B cell (primary cell): Measurements from ENCODE around the gene DENND2A. TPM values are rescaled to one million over a fixed set of nuclear protein-coding genes. Genes with fewer than 3 reads are reported as not detected.
"Not testable (repeated sequence)": the region's sequence is repeated elsewhere in the genome, so short reads cannot be mapped to it uniquely, and the experiment has no call there.

Experiments used
- ATAC-seq: fragments of 200-7000 bp; cut with Tn5 transposase; one replicate; pipeline ENCODE4 v1.10.0; 2021; ENCODE audit warnings: low read depth, mild to moderate bottlenecking, moderate number of reproducible peaks, moderate library complexity
- CTCF ChIA-PET: fragments of 350-600 bp; sonication (Branson Sonifier 250); formaldehyde crosslinking; loops from one replicate; lab custom pipeline; 2021; ENCODE audit warnings: antibody characterized with exemption, inconsistent platforms; lab: Charles Lee
- POLR2A ChIA-PET: fragments of 350-600 bp; sonication (Branson Sonifier 250); formaldehyde crosslinking; loops from one replicate; lab custom pipeline; 2021; ENCODE audit warnings: antibody characterized with exemption; lab: Charles Lee
- DNase-seq: peaks from one replicate; pipeline ENCODE4 v3.0.0; 2013
- H2AFZ ChIP-seq: 2 replicates; pipeline ENCODE4 v1.6.1; 2012; ENCODE audit warnings: mild to moderate bottlenecking, low read depth, low read length; ENCODE audit not compliant: insufficient read depth, poor library complexity, severe bottlenecking
- H3K27ac ChIP-seq, 2 donors: 1 replicate in 1 of 2; 2 replicates in 1 of 2; pipeline ENCODE4 v1.5.1; 2012 to 2013; ENCODE audit warnings: low read length in 2 of 2, mild to moderate bottlenecking in 2 of 2, moderate library complexity in 1 of 2
- H3K27me3 ChIP-seq, 4 experiments: fragments of 200-600 bp in 1 of 4; sonication (generic) in 1 of 4; replicated peaks in 1 of 4; 1 replicate in 2 of 4; 2 replicates in 2 of 4; pipeline versions ENCODE4 v1.6.1 to v1.7.0; 2013 to 2016; ENCODE audit warnings: low read length in 3 of 4, mild to moderate bottlenecking in 2 of 4, mixed read lengths in 1 of 4, moderate library complexity in 1 of 4; ENCODE audit not compliant: insufficient read depth in 4 of 4, control insufficient read depth in 3 of 4; ENCODE audit errors: control extremely low read depth in 1 of 4
- H3K36me3 ChIP-seq, 2 experiments: replicated peaks in 1 of 2; 1 replicate in 1 of 2; 2 replicates in 1 of 2; pipeline versions ENCODE4 v1.6.1 to v1.7.1; 2013; ENCODE audit warnings: low read length in 1 of 2; ENCODE audit not compliant: insufficient read depth in 2 of 2, control insufficient read depth in 1 of 2; ENCODE audit errors: control extremely low read depth in 1 of 2, extremely low read depth in 1 of 2
- H3K4me1 ChIP-seq, 2 donors: fragments of 200-600 bp in 1 of 2; sonication (generic) in 1 of 2; 1 replicate in 1 of 2; 2 replicates in 1 of 2; pipeline versions ENCODE4 v1.5.1 to v1.6.1; 2013 to 2017; ENCODE audit warnings: low read length in 2 of 2; ENCODE audit not compliant: control insufficient read depth in 2 of 2, insufficient read depth in 2 of 2
- H3K4me2 ChIP-seq: replicated peaks from 2 replicates; pipeline ENCODE3; 2012; ENCODE audit warnings: mild to moderate bottlenecking, low read depth, low read length; ENCODE audit not compliant: poor library complexity, severe bottlenecking
- H3K4me3 ChIP-seq, 5 experiments: fragments of 200-600 bp in 1 of 5; sonication (generic) in 1 of 5; 1 replicate in 3 of 5; 2 replicates in 2 of 5; pipeline versions ENCODE4 v1.5.1 to v1.7.0; 2011 to 2016; ENCODE audit warnings: low read length in 4 of 5, mild to moderate bottlenecking in 4 of 5, low read depth in 2 of 5, control low read depth in 1 of 5, moderate library complexity in 1 of 5; ENCODE audit not compliant: insufficient read depth in 1 of 5; ENCODE audit errors: control extremely low read depth in 1 of 5, extremely low read depth in 1 of 5
- H3K79me2 ChIP-seq: fragments of 200-600 bp; sonication (generic); one replicate; pipeline ENCODE4 v1.6.0; 2016; ENCODE audit warnings: low read length; ENCODE audit not compliant: control insufficient read depth, insufficient read depth
- H3K9ac ChIP-seq: fragments of 200-600 bp; sonication (generic); 2 replicates; pipeline ENCODE4 v1.6.1; 2017; ENCODE audit warnings: mild to moderate bottlenecking, low read length, moderate library complexity
- H3K9me3 ChIP-seq, 3 donors: one replicate each; pipeline versions ENCODE4 v1.6.1 to v1.7.1; 2013; ENCODE audit warnings: low read length in 2 of 3; ENCODE audit not compliant: control insufficient read depth in 2 of 3, insufficient read depth in 1 of 3; ENCODE audit errors: control extremely low read depth in 1 of 3
- H4K20me1 ChIP-seq: 2 replicates; pipeline ENCODE4 v1.6.0; 2012; ENCODE audit warnings: mild to moderate bottlenecking, low read length; ENCODE audit not compliant: insufficient read depth, control insufficient read depth, poor library complexity, severe bottlenecking
- H3K27ac Mint-ChIP-seq: one replicate; pipeline ENCODE4 v1.8.0; 2021; ENCODE audit warnings: mixed read lengths
- H3K27me3 Mint-ChIP-seq: one replicate; pipeline ENCODE4 v1.8.0; 2021; ENCODE audit warnings: mixed read lengths
- H3K4me1 Mint-ChIP-seq: one replicate; pipeline ENCODE4 v1.8.0; 2021; ENCODE audit warnings: mixed read lengths
- H3K4me3 Mint-ChIP-seq: one replicate; pipeline ENCODE4 v1.8.0; 2021; ENCODE audit warnings: mixed read lengths
- H3K9me3 Mint-ChIP-seq: one replicate; pipeline ENCODE4 v1.8.0; 2022; ENCODE audit warnings: mixed read lengths; ENCODE audit not compliant: insufficient read depth
- EZH2 ChIP-seq: IDR thresholded peaks from 2 replicates; pipeline ENCODE4 v1.6.1; 2012; ENCODE audit warnings: borderline replicate concordance, low read depth, mild to moderate bottlenecking, moderate library complexity, low read length; ENCODE audit not compliant: insufficient read depth, poor library complexity, severe bottlenecking
- WGBS: methylation state at CpG from one replicate; pipeline ENCODE4 v1.1.5; 2013; ENCODE audit warnings: missing lambda C conversion rate; ENCODE audit not compliant: insufficient coverage; 5-methylcytosine and 5-hydroxymethylcytosine counted together
- intact Hi-C: fragments of 100-400 bp; cut with micrococcal nuclease; formaldehyde crosslinking; loops from one replicate; pipeline ENCODE4 v1.10.0; 2022
- polyA plus RNA-seq: library from polyadenylated mRNA; depleted of rRNA; stranded (reverse); fragments of >200 nt; gene quantifications from 2 replicates; pipeline ENCODE4 v1.2.3, GENCODE V29; 2012
- total RNA-seq, 2 donors: library from RNA; stranded (reverse); fragments of 120-200 nt in 1 of 2; gene quantifications; 1 replicate in 1 of 2; 2 replicates in 1 of 2; pipeline versions ENCODE4 v1.2.3 to v1.2.4, GENCODE V29; 2013 to 2022

DENND2A gene
- total and polyA plus RNA-seq, 2 donors (not counting 1 experiment from before 2014, with no cell fraction given), result 0.31 TPM; not detected in 1

GRCh38 chr7:140667476-140667875 lies 26.9 kb upstream of the DENND2A start:
- peaks cover 6% of the 10 kb centered on the region for H3K4me1 Mint-ChIP-seq
- Histone ChIP-seq H2AFZ (no peak overlapping the region), H3K27ac (no peak overlapping the region), H3K9me3 (no peaks in the 10 kb centered on the region), H3K79me2 (no peaks in the 10 kb centered on the region), H3K4me1 (peaks cover 4% of the 10 kb centered on the region in 2 donors), H3K4me3 (no peak overlapping the region), H3K4me2 (no peak overlapping the region), H3K36me3 (no peaks in the 10 kb centered on the region), H3K27me3 (no peaks in the 10 kb centered on the region), H3K9ac (no peak overlapping the region), H4K20me1 (no peaks in the 10 kb centered on the region)
- TF ChIP-seq EZH2, result no peak
- ChIA-PET CTCF (no interaction called here), POLR2A (no interaction called here)
- no peak overlapping the region for H3K4me3 Mint-ChIP-seq
- H3K9me3 Mint-ChIP-seq, result no peaks in the 10 kb centered on the region
- DNase-seq, result no peak
- H3K27me3 Mint-ChIP-seq, result no peaks in the 10 kb centered on the region
- 50% methylated on average over 1 of the region's 1 CpG for WGBS
- no peak overlapping the region for H3K27ac Mint-ChIP-seq
- ATAC-seq, result no peak
- intact Hi-C loops, result no loop called here

DNA sequence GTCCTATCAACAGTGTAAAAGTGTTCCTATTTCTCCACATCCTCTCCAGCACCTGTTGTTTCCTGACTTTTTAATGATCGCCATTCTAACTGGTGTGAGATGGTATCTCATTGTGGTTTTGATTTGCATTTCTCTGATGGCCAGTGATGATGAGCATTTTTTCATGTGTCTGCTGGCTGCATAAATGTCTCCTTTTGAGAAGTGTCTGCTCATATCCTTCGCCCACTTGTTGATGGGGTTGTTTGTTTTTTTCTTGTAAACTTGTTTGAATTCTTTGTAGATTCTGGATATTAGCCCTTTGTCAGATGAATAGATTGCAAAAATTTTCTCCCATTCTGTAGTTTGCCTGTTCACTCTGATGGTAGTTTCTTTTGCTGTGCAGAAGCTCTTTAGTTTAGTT lies 22.3 kb upstream of the DENND2A start:
- H3K4me3 ChIP-seq, H3K79me2 ChIP-seq, H3K27me3 ChIP-seq, H3K9me3 ChIP-seq, CTCF ChIA-PET, H3K36me3 ChIP-seq, H3K27ac Mint-ChIP-seq, H3K9me3 Mint-ChIP-seq, H3K27me3 Mint-ChIP-seq, DNase-seq, H3K4me1 ChIP-seq, H3K27ac ChIP-seq, H3K4me3 Mint-ChIP-seq, H3K4me2 ChIP-seq, H3K4me1 Mint-ChIP-seq, POLR2A ChIA-PET, ATAC-seq, H3K9ac ChIP-seq, H4K20me1 ChIP-seq, intact Hi-C loops, H2AFZ ChIP-seq: not testable (repeated sequence)
- WGBS, result no CpG with 5 or more reads among the region's 2 CpGs
